Ramos (cell line): ENCODE results near the gene SLC22A6.

Source experiments
- in situ Hi-C: fragments of 300-500 bp; cut with MboI; formaldehyde crosslinking; loops from one replicate; pipeline ENCODE4 v1.14.3; 2022; ENCODE audit warnings: low sequenced_read_pairs; ENCODE audit not compliant: unreplicated experiment

The SLC22A6 gene

DNA sequence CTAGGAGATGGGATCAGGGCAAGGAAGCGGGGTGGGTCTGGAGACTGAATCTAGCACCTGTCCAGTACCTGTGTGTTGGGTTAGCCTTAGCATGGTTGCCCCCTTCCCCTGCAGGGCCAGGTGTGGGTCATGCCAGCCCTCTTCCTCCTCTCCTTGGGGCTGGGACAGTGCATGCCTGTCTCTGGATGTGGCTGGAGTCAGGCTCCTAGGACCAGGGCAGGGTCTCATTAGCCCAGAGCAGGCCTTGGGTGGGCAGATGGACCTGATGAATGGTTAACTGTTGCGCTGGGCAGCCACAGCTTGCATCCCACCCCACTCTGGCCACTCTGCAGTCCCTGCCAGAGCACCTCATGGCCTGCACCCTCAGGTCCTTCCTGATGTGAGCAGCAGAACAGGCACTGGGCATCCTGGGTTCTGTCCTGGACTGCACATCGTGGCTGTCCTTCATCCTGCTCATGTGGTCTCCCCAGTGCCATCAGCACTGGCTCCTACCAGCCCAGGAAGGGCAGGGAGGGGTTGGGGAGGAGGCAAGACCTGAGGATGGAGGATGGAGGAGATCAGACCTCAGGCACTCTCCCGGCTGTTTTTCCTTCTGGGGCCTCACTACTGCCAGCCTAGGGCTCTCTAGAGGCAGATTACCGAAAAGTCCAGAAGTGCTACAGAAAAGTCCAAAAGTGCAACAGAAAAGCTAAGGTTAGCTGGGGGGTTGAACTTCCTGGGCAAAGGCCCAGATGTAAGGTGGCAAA, 50.8 kb downstream of the SLC22A6 start:
- in situ Hi-C loops = no loop called here

DNA sequence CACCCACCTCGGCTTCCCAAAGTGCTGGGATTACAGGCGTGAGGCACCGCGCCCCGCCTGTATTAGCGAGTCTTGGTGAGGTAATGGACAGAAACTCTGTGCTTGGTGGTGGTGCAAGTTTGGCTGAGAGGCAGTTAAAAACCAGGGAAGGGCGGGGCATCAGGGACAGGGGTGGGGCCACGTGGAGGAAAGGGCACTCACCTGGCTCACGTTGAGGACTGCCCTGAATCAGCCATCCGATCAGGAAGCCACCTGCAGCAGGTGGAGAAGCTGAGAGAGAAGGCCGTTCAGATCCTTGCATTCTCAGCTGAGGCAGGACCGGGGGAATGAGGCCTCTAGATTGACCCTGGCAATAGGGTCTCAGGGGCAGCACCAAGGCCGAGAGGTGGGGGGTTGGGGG, 51.5 kb downstream of the SLC22A6 start:
- in situ Hi-C loops = no loop called here

DNA sequence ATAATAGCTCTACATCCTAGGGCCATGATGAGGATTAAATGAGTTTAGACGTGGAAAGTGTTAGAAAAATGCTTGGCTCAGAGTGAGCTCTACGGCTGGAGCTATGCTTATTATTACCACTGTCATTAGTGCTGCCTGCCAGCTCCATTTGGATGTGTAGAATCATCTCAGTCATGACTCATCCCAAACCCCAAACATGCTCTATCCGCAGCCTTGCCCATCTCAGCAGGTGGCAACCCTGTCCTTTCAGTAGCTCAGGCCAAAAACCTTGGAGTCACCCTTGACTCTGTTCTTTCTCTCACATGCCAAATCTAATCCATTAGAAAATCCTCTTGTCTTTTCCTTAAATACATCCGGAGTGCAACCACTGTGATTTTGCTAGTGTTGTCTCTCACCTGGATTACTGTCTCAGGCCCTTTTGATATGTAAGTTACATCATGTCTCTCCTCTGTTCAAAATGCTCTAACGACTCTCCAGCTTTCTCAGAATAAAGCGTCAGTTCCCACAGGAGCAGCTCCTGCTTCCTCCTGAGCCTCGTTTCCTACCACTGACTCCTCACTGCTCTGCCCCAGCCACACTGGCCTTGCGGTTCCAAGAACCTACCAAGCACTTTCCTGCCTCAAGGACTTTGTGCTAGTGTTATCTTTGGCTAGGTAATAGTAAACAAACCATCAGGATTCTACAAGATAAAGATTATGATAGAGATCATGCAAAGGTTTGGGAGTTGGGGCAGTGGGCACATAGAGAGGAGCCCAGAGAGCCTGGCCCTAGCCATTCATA, 53.1 kb downstream of the SLC22A6 start:
- in situ Hi-C loops = no loop called here

DNA sequence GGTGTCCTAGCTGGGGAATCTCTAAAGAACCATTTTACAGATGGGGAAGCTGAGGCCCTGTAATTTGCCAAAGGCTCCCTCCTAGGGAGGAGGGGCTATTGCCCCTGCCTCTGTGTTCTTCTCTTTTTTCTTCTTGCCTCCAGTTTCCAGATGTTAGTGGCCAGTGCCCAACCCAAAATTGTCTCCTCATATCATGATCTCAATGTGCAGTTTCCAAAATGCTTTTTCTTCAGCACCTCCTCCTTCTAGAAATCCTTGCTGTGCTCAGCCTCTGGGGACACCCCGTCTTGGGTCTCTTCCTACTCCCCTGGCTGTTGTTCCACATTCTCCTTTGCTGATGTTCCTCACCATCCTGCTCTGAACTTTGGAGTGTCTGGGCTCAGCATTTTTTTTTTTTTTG, 54.1 kb downstream of the SLC22A6 start:
- in situ Hi-C loops = no loop called here

DNA sequence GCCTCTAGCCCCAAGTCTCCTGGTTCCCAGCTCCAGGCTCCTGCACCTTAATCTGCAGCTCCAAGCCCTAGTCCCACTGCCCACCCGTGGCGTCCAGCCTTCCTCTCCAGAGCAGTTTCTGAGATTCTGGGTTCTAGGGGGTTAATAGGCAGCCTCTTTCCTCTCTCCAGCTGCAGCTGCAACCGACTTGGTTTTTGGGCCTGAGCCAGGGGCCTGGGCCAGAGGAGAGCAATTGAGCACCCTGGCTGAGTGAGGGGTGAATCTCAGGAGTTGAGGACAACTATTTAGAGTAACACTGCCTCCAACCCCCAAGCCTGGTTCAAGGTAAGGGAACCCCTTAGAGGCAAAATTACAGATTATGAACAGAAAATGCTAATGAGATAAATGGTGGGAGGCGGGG, 54.6 kb downstream of the SLC22A6 start:
- in situ Hi-C loops = no loop called here

DNA sequence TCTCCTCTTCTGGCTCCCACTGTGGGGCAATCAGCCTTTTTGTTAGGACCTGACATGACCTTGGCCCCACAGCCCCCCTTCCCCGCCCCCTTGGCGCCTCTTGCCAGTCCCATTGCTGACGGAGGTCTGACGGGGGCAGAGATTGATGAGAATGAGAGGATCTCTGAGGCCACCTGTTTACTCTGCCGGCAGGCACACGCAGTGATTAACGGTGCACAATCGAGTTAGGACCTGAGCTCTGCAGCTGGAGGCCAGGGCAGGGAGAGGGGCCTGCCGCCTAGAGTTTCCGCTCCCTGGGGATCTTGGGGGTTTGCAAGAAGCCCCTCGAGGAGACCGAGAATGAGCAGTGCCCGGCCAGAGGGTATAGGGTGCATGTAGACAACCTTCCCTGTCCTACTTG, 56.8 kb downstream of the SLC22A6 start:
- in situ Hi-C loops = no loop called here

DNA sequence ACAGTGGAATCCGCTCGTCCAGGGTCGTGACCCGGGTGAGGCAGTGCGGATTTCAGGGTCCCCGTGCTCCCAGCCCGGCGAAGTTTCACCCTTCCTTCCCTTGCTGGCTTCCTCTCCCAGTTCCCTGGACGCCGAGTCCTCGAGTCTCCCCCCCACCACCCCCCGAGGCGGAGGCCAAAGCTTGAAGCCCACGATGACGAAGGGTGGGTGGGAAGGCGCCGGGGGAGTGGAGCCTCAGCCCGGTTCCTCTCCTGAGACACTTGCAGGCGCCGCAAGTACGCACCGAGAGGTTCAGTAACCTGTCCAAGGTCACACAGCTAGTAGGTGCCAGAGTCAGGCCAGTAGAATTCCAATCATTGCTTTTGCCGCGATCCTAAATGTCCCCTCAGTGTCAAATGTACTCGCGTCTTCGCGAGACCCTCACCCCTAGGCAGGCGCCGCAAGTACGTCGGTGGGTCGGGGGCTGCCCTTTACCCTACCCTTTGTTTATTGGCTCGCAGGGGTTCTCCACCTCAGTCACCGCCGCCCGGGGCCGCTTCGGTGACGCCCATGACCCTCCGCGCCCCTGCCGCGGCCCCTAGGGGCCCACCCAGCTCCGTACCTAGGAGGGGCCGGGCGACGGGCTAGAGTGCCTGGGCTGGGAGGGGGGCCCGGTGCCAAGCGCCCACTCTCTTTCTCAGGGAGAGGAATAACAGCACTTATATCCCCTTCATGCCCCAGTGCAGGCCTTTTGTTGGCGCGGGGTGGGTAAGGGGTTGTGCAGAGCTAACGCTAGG, 57.9 kb downstream of the SLC22A6 start:
- in situ Hi-C loops = no loop called here
